ENCODE data around the gene GFY.

GRCh38 chr19:49436381-49437017, 11.3 kb downstream of the GFY start:
- no peak for TF ChIP-seq CTCF (IDR thresholded peaks at IDR 0.05)
- TF ChIP-seq POLR2A (IDR thresholded peaks at IDR 0.05) = no peak
